Bone marrow (tissue), 2 donors: ENCODE measurements around the gene PDGFA.

Experiments
- DNase-seq, 2 donors: peaks; one replicate each; lab custom pipeline; 2025; lab: John Stamatoyannopoulos, UW

The PDGFA gene

DNA sequence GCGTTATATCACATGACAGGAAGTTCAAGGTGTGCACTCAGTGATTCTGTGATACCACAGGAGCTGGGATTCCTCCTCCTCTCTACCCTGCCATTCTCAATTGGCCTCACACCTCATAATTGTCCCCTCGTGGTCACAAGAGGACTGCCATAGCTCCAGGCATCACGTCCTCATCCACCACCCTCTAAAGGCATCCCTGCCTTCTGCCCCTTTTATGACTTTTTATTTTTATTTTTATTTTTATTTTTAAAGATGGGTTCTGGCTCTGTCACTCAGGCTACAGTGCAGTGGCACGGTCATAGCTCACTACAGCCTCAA, 47.0 kb downstream of the PDGFA start:
- no peak for DNase-seq

DNA sequence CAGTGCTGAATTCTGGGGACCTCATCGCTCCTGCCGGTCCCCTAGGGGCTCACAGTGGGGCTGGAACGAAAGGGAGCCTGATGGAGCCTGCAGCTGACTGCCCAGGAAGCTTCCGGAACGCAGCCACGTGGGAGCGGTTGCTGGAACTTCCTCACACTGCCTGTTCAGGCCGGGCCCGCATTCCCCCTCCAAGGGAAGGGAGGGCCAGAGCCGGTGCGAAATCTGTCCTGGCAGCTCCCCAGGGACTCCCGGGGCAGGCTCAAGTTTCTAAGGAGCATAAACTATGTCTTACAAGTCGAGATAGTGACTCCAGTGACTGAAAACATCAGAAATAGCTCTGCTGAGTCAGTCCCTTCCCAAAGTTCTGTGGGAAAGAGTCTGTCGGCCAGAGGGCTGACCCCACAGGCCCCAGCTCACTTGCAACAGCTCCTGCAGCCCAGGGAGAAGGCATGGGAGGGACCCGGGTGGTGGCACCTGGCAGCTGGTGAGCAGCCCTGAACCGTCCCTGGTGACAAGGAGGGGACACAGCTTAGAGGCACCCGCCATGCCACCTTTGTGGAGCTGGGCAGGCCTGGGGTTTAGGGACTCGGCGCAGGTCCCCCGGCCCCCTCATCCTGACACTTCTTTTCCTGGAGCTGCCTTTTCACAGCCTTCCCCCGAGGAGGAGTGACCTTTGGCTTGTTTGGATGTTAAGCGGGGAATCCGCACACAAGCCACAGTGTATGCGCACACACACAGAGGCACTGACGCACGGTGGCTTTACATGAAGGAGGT, 47.6 kb downstream of the PDGFA start:
- no peak for DNase-seq

DNA sequence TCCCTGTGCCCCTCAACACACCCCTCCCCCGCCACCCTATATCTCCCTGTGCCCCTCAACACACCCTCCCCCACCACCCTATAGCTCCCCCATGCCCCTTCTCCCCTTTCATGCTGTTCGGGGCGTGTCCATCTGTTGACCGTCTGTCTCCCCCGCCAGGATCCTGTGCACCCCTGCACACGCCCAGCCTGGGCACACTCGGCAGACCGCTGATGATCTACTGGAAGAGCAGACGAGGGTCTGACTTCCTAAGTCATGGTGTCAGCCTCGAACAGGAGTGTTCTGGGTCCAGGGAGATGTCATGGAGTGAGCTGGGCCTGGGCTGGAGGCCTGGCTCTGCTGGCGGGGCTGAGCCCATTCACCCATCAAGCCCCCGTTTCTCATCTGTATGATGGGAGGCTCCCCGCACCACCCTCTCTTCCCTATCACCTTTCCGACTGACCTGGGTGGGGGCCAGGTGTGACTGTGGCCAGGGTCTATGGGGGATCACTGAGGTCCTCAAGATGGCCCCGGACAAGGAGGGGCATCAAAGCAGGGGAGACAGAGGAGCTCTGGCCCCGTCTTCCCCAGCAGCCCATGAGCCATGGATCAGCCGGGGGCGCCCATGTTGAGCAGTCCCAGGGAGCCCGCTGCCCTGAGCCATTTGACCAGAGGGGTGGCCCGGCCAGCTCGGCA, 48.3 kb downstream of the PDGFA start:
- no peak for DNase-seq

DNA sequence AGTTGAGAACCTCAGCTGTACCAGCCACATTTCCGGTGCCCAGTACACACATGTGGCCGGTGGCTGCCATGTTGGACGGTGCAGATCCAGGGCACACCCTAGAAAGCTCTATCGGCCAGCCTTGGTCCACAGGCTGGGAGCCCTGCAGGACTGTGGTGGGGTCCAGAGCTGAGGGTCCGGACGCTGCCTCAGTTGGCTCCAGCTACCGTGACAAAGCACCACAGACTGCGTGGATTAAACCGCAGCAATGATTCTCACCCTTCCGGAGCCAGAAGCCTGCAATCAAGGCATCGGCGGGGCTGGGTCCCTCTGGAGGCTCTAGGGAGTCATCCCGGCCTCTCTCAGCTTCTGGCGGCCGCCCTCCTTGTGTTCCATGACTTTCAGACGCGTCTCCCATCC, 50.1 kb downstream of the PDGFA start:
- no peak for DNase-seq

DNA sequence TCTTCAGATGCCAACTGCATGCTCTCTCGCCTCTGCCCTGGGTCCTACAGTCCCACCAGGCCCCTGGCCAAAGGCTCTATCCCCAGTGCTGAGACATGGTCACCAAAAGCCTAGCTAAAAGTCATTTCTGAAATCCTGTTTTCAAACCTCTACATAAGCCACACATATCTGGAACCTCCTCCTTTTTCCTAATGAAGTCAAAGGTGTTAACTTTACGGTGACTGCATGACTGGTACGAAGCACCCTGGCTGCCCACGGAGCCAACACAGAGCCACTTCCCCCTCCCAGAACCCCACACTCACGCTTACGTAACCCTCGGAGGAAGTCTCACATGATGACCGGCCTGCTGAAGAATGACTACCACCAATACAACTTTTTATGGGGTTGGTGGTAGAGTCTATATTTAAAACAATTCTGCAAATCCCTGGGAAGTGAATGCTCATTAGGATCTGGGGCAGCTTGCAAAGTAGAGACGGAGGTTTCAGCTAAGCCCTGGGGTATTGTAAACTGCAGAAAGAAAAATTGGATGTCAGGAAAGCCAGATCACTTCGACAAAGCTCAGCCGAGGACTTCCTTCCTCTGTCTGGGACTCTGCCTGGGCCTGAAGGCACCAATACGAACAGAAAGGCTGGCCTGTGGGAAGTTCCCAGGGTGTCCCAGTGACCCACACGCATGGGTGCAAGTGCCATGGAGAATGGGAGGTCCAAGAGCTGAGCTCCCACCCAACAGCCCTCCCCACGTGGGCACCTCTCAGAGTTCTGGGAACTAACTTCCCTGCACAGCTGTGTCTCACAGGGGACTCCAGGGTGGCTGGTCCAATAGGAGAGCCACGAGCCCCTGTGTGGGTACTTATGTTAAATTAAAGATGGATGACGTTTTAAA, 50.7 kb downstream of the PDGFA start:
- no peak for DNase-seq

DNA sequence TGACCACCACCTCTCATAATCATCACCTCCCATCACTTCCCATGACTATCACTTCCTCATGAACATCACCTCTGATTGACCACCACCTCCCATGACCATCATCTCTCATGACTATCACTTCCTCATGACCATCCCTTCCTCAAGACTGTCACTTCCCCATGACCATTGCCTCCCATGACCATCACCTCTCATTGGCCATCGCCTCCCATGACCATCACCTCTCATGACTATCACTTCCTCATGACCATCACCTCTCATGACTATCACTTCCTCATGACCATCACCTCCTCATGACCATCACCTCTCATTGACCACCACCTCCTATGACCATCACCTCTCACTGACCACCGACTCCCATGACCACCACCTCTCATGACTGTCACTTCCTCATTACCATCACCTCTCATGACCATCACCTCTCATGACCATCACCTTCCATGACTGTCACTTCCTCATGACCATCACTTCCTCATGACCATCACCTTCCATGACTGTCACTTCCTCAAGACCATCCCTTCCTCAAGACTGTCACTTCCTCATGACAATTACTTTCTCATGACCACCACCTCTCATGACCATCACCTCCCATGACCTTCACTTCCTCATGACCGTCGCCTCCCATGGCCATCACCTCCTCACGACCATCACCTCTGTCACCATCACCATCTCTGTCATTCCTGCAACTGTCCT, 51.6 kb downstream of the PDGFA start:
- no peak for DNase-seq

DNA sequence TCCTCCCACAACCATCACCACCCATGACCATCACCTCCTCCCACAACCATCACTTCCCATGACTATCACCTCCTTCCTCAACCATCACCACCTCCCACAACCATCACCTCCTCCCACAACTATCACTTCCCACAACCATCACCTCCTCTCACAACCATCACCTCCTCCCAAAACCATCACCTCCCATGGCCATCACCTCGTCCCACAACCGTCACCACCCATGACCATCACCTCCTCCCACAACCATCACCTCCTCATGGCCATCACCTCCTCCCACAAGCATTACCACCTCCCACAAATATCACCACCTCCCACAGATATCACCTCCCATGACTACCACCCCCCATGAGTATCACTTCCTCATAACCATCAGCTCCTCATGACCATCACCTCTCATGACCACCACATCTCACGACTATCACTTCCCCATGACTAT, 52.2 kb downstream of the PDGFA start:
- no peak for DNase-seq

DNA sequence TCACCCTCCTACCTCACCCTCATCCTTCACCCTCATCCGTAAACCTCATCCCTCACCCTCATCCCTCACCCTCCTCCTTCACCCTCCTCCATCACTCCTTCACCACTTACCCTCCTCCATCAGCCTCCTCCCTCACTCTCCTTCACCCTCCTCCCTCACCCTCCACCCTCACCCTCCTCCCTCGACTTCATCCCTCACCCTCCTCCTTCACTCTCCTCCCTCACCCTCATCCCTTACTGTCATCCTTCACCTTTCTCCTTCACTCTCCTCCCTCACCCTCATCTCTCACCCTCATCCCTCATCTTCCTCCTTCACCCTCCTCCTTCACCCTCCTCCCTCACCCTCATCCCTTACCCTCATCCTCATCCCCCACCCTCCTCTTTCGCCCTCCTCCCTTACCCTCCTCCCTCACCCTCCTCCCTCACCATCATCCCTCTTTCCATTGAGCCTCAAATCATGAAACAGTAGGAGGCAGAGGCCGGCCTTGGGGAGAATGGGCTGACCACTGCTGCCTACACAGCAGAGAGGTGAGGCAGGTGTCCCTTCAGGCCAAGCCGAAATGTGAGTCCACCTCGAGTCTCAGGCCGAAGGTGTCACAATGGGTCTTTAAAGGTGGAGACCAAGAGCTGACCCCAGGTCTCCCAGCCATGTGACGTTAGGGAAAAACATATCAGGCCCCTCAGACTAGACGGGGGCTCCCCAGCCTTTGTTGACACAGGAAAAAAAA, 53.0 kb downstream of the PDGFA start:
- no peak for DNase-seq

DNA sequence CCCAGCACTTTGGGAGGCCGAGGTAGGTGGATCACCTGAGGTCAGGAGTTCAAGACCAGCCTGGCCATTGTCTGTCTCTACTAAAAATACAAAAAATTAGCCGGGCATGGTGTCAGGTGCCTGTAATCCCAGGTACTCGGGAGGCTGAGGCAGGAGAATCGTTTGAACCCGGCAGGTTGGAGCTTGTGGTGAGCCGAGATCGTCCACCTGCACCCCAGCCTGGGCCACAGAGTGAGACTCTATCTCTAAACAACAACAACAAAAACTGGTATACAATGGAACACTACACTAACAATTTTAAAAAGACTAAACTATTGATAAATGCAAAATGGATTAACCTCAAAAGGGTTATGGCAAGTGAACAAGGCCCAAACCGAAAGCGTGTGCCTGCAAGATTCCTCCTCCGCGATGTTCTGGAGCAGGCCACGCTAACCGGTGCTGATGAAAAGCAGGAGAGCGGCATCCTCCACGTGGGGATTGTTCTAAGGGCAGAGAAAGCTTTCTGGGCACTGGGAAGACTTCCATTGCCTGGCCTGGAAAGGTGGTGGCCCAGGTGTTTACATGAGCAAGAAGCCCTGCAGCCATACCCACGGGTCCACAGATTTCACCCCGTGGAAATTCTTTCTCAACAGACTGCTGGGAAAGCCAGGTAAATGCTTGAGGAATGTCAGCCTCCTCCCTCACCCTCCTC, 53.8 kb downstream of the PDGFA start:
- DNase-seq: no peak

- no peak for DNase-seq
Measured at GRCh38 chr7:464454-465401, 54.9 kb downstream of the PDGFA start.

- DNase-seq: no peak
Measured at GRCh38 chr7:463817-464453, 55.7 kb downstream of the PDGFA start.

- no peak for DNase-seq
Measured at GRCh38 chr7:463362-463781, 56.3 kb downstream of the PDGFA start.

DNA sequence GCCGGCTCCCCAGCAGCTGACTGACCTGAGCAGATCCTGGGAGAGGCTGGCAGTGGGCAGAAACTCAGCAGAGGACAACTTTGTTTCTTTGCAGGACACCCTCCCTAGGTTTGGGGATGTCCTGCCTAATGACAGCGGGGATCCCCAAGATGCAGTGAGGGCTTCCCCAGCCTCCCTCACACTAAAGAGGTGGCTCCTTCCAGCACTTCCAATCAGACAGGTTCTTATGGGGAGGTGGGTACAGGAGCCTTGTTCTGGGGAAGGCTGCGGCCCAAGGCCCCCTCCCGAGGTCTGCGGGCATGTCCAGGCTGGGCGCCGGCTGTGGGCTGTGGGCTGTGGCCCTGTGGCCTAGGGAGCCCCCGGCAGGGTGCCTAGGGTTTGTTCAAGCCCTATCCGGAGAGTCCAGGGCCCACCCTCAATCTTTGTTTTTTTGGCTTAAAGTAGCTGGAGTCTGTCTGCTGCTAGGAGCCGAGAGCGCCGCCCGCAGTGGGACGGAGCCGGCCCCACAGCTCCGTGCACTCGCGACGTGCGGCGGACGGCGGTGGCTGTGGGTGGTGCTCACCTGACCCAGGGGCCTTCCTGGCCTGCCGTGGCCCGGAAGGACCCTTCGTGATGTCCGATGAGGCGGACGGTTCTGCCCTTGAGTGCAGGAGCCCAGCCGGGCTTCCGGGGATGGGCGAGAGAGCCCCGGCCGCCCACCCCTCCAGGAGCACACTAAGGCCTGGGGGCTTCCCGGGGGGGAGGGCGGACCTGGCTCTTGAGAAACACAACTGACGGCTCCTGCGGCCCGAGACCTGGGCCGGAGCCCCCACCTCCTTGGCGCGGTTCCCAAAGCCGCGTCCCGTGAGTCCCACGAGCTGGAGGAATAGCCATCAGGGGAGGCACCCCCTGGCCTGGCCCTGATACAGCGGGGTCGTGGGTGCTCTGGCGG, 57.2 kb downstream of the PDGFA start:
- DNase-seq: no peak

GRCh38 chr7:461453-462172, 58.0 kb downstream of the PDGFA start:
- no peak for DNase-seq

GRCh38 chr7:461117-461452, 58.6 kb downstream of the PDGFA start:
- no peak for DNase-seq

DNA sequence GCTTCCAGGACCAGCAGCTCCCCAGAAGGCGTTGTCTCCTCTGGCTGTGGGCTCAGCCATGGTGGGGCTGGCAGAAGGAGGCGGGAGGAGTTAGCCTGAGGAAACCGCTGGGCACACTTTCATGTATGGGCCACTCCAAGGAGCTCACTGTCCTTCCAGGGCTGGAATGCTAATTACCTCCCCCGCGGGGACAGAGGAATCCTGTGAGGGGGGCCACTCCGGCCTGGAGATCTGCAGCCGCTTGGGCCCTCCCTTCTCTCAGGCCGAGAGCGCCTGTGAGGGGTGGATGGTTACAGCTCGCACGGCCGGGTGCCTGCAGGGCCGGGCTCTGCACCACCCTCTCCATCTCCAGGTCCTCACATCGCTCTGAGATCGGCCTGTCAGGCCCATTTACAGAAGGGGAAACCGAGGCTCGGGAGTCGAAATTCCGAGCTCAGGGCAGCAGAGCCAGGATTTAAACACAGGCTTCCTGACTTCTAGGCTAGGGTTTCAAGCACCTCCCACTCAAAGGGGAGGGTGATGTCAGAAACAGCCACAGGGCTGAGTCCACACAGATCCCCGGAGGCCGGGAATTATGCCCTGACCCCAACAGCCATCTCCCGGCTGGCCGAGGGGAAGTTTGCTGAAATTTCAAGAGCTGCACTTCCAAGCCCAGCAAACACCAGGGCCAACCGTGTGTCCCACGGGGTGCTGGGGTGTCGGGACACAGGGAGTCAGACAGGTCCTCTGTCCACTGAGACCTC, 59.1 kb downstream of the PDGFA start:
- no peak for DNase-seq
